Purkinje cell (primary cell): ENCODE data around the gene COG5. TPM values are rescaled to one million over a fixed set of nuclear protein-coding genes. Genes with fewer than 3 reads are reported as not detected.

Source experiments
- polyA plus RNA-seq: library from polyadenylated mRNA; unstranded; fragments of >200 nt; fragmentation: Nextera tagmentation; gene quantifications from 2 replicates; pipeline ENCODE4 v1.2.1, GENCODE V29; 2014

Gene COG5
- polyA plus RNA-seq = 4.3 and 5.5 TPM in 2 replicates

GRCh38 chr7:107563775-107564552 is at the start of gene COG5, which contains the start of gene DUS4L:
Gene COG5, minus strand, starts transcription at chr7:107563920. Its CDS starts 24 bp downstream, at chr7:107563896.
Gene DUS4L, plus strand, starts transcription at chr7:107563971. Its CDS starts 3,100 bp downstream, at chr7:107567071.

GRCh38 chr7:107579885-107580715 is 16.4 kb upstream of the COG5 start, which contains the start of gene BCAP29:
Gene BCAP29, plus strand, starts transcription at chr7:107580246. Its CDS starts 527 bp downstream, at chr7:107580773.

GRCh38 chr7:107469929-107470328 is 93.8 kb downstream of the COG5 start, which contains the start of gene GPR22:
Gene GPR22, plus strand, starts transcription at chr7:107470057. Its CDS starts 4,004 bp downstream, at chr7:107474061.

GRCh38 chr7:107168233-107169119 is 395.2 kb downstream of the COG5 start, which contains the start of gene HBP1:
Gene HBP1, plus strand, starts transcription at chr7:107169003. Its CDS starts 10,891 bp downstream, at chr7:107179894.

Other genes with a start within 250 kb of the COG5 start
- 7.9 and 27.5 TPM in 2 replicates for gene GPR22, start 93.9 kb downstream of the COG5 start, polyA plus RNA-seq
- gene DUS4L, start 51 bp upstream of the COG5 start, polyA plus RNA-seq = 7.1 and 8.7 TPM in 2 replicates
- gene BCAP29, start 16.3 kb upstream of the COG5 start, polyA plus RNA-seq = 18.3 and 68.2 TPM in 2 replicates
- gene SLC26A4, start 96.9 kb upstream of the COG5 start, polyA plus RNA-seq = 0.05 TPM in 1 of 2 replicates, not detected in the other
- gene CBLL1, start 180.2 kb upstream of the COG5 start, polyA plus RNA-seq = 13.7 and 17.2 TPM in 2 replicates
- gene SLC26A3, start 239.3 kb upstream of the COG5 start, polyA plus RNA-seq = not detected in 2 replicates